ENCODE results near the gene CDH22.

CDH22 gene

DNA sequence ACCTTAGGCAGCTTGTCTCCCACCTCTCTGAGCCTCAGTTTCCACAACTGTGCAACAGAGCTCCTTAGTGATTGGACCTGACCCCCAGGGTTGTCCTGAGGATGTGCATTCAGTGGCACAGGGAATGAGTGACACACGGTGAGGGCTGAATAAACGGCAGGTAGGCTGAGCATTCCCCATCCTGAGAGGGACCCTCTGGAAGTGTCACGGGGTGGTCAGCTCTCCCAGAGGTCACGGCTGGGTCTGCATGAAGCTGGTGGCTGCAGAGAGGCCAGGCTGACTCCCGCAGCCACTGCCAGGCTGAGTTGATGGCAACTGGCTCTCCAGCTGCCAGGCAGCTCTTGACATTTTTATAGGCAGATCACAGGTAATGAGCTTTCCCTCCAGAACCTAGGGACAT is 147.6 kb downstream of the CDH22 start:
- no peaks in the 10 kb centered on the region for H3K9me3 Mint-ChIP-seq
- no peak overlapping the region for H3K4me3 Mint-ChIP-seq
- H3K4me1 Mint-ChIP-seq (ENCODE audit: low read depth): no peaks in the 10 kb centered on the region
- no peak overlapping the region for H3K27ac Mint-ChIP-seq
- H3K36me3 Mint-ChIP-seq (ENCODE audit: low read depth): no peaks in the 10 kb centered on the region
- peaks cover 3% of the 10 kb centered on the region for H3K27me3 Mint-ChIP-seq (ENCODE audit: low read depth)

DNA sequence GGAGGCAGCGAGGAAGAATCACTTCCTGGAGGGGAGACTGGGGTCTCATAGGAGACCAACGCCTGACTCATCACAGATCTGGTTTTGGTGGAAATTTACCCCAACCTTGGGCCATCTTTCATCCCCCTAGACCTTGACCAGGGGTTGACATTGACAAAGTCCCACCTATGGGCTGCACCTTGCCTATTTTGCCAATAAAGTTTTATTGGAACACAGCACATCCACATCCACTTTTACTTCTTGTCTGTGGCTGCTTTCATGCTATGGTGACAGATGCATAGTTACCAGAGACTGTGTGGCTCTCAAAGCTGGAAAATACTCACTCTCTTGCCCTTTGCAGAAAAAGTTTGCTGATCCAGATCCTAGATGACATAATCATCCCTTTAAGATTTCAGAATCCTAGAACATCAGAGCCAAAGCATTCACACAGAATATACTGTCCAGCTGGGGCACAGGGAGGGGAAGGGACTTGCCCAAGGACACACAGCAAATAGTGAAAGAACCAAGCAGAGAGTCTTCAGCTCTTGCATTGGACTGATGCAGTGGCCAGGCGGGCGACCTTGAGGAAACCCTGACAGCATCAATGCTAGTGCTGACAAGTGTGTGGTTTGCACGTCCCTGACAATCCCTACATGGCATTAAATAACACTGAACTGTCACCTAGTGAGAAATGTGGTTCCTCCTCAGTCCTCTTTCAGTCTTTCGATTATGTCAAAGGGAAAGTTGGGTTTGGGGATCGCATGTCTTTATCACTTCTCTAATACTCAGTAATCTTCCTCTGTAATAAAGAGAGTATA is 149.0 kb downstream of the CDH22 start:
- no peak overlapping the region for H3K27ac Mint-ChIP-seq

DNA sequence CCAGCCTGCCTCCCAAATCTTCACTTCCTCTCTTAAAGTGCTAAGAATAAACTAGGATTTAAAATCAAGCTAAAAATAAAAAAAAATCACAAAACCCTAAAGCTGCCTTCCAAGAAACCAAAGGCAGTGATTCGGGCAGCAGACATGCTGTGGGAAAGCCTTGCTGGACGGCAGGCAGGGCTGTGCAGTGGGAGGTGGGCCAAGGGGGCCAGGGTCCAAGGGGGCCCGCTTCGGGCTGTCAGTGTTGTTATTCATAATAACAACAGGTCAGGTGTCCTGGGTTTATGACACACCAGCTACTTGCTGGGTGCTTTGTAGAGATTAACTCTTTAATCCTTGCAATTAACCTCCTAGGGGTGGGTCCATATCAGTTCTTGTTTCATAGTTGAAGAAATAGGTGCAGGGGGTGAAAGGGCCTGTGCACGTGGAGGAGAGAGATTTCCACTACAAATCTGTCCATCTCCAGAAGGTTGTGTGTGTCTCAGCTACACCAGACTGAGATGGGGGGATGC is 149.8 kb downstream of the CDH22 start:
- no peak overlapping the region for H3K27ac Mint-ChIP-seq
- H3K4me1 Mint-ChIP-seq (ENCODE audit: low read depth): no peaks in the 10 kb centered on the region
- H3K36me3 Mint-ChIP-seq (ENCODE audit: low read depth): no peaks in the 10 kb centered on the region
- H3K4me3 Mint-ChIP-seq: no peak overlapping the region
- no peaks in the 10 kb centered on the region for H3K9me3 Mint-ChIP-seq
- peaks cover 7% of the 10 kb centered on the region for H3K27me3 Mint-ChIP-seq (ENCODE audit: low read depth)

More for the DNA sequence above, 149.0 kb downstream of the CDH22 start:
- H3K9me3 Mint-ChIP-seq: no peaks in the 10 kb centered on the region
- no peak overlapping the region for H3K4me3 Mint-ChIP-seq
- no peaks in the 10 kb centered on the region for H3K4me1 Mint-ChIP-seq (ENCODE audit: low read depth)
- H3K27me3 Mint-ChIP-seq (ENCODE audit: low read depth): peaks cover 7% of the 10 kb centered on the region
- no peaks in the 10 kb centered on the region for H3K36me3 Mint-ChIP-seq (ENCODE audit: low read depth)

DNA sequence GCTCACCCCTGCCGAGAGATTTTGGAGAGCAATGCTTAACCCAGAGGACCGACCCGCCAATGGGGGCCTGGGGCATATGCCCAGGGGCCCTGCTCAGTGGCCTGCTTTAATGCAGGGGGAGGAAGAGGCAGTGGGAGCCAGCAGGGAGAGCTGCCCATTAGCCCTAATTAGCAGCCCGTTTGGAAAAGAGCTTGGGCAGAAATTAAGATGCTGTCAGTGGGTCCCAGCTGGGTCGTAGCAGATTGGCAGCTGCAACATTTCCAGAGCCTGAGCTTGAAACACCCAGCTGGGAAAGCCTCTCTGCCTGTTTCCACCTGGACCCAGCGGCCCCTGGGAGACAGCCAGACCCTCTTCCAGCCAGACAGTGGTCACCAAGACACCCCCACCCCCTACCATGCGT is 150.7 kb downstream of the CDH22 start:
- no peak overlapping the region for H3K4me3 Mint-ChIP-seq
- no peak overlapping the region for H3K27ac Mint-ChIP-seq
- H3K27me3 Mint-ChIP-seq (ENCODE audit: low read depth): peaks cover 7% of the 10 kb centered on the region
- H3K4me1 Mint-ChIP-seq (ENCODE audit: low read depth): no peaks in the 10 kb centered on the region
- H3K9me3 Mint-ChIP-seq: no peaks in the 10 kb centered on the region
- H3K36me3 Mint-ChIP-seq (ENCODE audit: low read depth): no peaks in the 10 kb centered on the region

DNA sequence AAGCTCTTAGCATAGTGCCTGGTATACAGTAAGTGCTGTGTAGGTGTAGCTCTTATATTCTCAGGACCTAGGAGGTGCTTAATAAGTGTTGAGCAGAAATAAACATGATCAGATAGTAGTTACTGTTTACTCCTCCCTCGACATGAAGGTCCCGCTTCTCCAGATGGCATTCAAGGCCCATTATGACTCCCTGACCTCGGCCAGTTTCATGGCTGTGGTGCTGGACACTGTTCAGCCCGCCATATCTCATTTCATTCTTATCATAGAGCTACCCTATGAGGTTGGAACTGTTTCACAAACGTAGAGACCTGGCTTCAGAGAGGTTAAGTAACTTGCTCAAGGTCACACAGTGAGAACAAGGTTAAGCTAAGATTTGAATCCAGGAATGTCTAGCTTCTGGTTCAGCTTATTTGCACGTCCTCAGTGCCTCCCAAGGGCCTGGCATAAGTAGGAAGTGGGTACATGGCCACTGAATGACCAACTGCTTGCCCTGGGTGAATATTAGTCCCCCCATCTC is 151.2 kb downstream of the CDH22 start:
- Mint-ChIP-seq H3K4me3 (no peak overlapping the region), H3K36me3 (ENCODE audit: low read depth) (no peaks in the 10 kb centered on the region), H3K9me3 (no peaks in the 10 kb centered on the region), H3K27me3 (ENCODE audit: low read depth) (peaks cover 7% of the 10 kb centered on the region), H3K27ac (no peak overlapping the region), H3K4me1 (ENCODE audit: low read depth) (no peaks in the 10 kb centered on the region)

DNA sequence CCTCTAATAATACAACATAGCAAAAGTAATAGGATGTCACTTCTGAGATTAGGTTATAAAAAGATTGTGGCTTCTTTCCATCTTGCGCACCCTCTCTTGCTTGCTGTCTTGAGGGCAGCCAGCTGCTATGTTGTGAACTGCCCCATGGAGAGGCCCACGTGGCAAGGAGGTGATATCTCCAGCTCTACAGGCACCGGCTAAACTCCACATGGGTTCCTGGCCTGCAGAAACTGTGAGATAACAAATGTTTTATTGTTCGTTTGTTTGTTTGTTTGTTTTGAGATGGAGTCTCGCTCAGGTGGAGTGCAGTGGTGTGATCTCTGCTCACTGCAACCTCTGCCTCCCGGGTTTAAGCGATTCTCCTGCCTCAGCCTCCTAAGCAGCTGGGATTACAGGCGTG is 152.2 kb downstream of the CDH22 start:
- H3K27ac Mint-ChIP-seq: no peak overlapping the region
- no peaks in the 10 kb centered on the region for H3K9me3 Mint-ChIP-seq
- H3K27me3 Mint-ChIP-seq (ENCODE audit: low read depth): peaks cover 7% of the 10 kb centered on the region
- H3K4me3 Mint-ChIP-seq: no peak overlapping the region
- no peaks in the 10 kb centered on the region for H3K36me3 Mint-ChIP-seq (ENCODE audit: low read depth)
- no peaks in the 10 kb centered on the region for H3K4me1 Mint-ChIP-seq (ENCODE audit: low read depth)

DNA sequence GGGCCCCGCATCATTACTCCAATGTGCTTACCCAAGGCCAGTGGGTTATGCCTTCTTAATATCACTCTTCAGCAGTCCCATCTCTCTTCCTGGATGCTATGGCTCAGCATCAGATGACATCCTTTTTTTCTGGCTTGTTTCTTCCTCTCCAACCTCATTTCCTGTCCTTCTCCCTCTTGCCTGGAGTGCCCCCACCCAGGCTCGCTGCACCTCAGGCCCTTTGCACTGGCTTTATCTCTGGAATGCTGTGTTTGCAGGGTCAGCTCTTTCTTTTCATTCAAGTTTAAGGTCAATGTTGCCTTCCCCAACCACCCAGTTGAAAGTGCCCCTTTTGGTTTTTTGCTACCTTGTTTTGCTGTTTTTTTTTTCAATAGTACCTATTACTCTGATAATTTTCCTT is 153.5 kb downstream of the CDH22 start:
- Mint-ChIP-seq H3K36me3 (ENCODE audit: low read depth) (no peaks in the 10 kb centered on the region), H3K9me3 (no peaks in the 10 kb centered on the region), H3K4me1 (ENCODE audit: low read depth) (no peaks in the 10 kb centered on the region), H3K4me3 (no peak overlapping the region), H3K27ac (no peak overlapping the region), H3K27me3 (ENCODE audit: low read depth) (peaks cover 7% of the 10 kb centered on the region)

DNA sequence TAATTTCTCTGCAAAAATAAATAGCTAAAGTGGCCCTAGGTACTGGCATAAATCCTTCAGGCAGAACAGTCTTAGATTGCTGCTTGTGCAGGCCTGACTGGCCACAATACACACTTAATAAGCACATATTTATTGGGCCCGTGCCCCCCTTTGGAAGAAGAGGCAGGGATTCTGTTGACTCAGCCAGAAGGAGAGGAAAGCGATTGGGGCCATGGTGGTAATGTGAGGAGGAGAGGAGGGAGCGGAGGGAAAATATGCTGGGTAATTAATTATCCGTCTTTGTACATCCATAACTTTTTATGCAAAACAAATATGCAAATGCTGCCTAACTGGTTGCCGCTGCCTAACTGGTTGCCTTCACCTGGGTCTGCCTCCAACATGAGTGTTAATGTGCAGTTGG is 154.0 kb downstream of the CDH22 start:
- H3K27me3 Mint-ChIP-seq (ENCODE audit: low read depth): peaks cover 7% of the 10 kb centered on the region

DNA sequence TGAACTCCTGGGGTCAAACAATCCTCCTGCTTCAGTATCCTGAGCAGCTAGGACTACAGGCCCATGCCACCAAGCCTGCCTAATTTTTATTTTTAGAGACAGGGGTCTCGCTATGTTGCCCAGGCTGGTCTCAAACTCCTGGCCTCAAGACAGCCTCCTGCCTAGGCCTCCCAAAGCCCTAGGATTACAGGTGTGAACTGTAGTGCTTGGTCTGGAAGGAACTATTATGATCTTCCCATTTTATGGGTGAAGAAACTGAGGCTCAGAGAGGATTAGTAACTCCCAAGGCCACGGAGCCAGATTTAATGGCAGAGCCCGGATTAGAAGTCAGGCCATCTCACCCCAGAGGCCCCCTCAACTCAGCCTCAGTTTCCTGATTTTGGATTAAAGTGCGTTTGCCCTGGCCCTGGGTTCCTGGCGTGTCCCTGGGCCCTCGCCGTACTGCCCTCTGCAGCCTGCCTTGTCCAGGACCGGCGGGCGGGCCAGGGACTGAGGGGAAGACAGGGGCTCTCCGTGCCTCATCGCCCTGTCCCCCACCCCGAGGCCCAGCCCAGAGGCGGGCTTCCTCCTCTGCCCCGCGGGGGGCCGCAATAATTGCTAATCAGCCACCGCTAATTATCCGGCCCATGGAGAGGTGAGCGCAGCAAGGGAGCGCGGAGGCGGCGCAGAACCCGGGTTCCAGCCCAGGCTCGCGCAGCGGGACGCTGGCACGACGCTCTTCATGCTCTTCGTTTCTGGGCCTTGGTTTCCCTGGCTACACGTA is 155.3 kb downstream of the CDH22 start:
- H3K36me3 Mint-ChIP-seq (ENCODE audit: low read depth): no peaks in the 10 kb centered on the region
- H3K4me1 Mint-ChIP-seq (ENCODE audit: low read depth): no peaks in the 10 kb centered on the region
- no peak overlapping the region for H3K27ac Mint-ChIP-seq
- H3K4me3 Mint-ChIP-seq: no peak overlapping the region
- H3K27me3 Mint-ChIP-seq (ENCODE audit: low read depth): peaks cover 4% of the 10 kb centered on the region
- no peaks in the 10 kb centered on the region for H3K9me3 Mint-ChIP-seq

More for the DNA sequence above, 154.0 kb downstream of the CDH22 start:
- H3K4me3 Mint-ChIP-seq: no peak overlapping the region
- H3K27ac Mint-ChIP-seq: no peak overlapping the region
- no peaks in the 10 kb centered on the region for H3K36me3 Mint-ChIP-seq (ENCODE audit: low read depth)
- no peaks in the 10 kb centered on the region for H3K9me3 Mint-ChIP-seq
- H3K4me1 Mint-ChIP-seq (ENCODE audit: low read depth): no peaks in the 10 kb centered on the region

DNA sequence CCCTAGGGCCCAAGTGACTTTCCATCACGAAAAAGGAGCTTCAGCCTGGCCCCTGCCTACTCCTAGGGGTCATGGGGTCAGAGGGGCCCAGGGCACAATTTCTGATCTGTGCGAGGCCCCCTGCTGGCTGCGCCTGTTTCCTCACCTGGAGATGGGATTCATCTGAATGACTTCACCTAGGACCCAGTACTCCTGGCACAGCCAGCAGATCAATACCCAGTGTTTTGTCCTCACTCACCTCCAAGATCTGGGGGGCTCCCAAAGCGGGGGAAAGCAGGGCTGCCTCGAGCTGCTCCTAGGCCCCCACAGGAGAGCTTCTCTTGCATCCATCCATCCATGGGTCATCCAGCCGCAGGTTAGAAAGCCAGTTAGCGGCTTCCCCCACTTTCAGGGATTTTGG is 156.4 kb downstream of the CDH22 start:
- no peaks in the 10 kb centered on the region for H3K36me3 Mint-ChIP-seq (ENCODE audit: low read depth)

DNA sequence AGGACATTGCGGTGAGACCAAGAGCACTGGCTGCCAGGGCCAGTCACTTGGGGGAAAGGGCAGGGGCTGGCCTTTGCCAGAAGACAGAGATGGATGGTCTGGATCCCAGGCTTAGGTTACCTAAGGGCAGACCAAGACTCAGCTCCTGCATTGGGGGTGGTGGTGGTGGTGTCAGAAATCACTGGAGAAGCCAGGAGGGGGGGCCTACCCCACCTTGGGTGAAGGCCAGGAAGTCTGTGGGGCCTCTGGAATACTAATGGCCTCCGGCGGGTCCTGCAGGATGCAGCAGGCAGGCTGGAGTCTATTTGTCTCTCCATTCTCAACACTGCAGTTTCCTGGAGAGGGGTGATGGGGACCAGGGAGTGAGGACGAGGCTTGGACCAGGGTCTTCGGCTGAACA is 157.4 kb downstream of the CDH22 start:
- Mint-ChIP-seq H3K36me3 (ENCODE audit: low read depth) (no peaks in the 10 kb centered on the region), H3K4me1 (ENCODE audit: low read depth) (no peaks in the 10 kb centered on the region), H3K27ac (no peak overlapping the region), H3K9me3 (no peaks in the 10 kb centered on the region), H3K4me3 (no peak overlapping the region), H3K27me3 (ENCODE audit: low read depth) (peaks cover 4% of the 10 kb centered on the region)

More for the DNA sequence above, 156.4 kb downstream of the CDH22 start:
- Mint-ChIP-seq H3K4me1 (ENCODE audit: low read depth) (no peaks in the 10 kb centered on the region), H3K27ac (no peak overlapping the region), H3K4me3 (no peak overlapping the region), H3K9me3 (no peaks in the 10 kb centered on the region), H3K27me3 (ENCODE audit: low read depth) (peaks cover 4% of the 10 kb centered on the region)

DNA sequence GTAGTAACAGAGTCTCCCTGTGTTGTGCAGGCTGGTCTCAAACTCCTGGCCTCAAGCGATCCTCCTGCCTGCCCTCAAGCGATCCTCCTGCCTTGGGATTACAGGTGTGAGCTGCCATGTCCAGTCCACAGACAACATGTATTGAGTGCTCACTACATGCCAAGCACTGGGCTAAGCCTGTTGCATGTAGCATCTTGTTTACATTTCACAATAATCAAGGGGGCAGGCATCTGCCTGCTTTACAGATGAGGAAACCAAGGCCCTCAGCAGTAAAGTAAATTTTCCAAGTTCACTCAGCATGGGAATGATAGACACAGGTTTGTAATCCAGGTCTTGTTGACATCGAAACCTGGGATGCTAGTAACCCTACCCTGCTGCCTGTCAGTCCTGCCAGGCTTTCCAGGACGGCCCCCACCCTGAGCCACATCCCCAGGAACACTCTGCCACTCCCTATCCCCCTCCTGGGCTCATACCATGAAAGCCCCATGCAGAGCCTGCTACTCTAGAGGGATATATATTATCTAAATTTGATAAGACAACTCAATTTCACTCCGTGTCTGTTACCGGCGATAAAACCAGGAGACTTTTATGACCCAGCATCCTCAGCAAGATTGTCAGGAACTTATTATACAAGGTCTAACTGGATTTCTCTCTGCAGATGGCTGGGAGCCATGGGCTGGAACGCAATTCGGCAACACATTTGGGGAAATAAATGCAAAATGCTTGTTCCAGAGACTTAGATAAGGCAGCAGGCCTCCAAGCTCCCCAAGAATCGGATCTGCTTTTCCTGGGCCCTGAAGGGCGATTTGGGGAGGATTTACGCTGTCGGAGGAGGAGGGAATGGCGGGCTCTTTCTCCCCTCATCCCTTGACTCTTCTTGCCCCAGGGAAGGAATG is 159.7 kb downstream of the CDH22 start:
- Mint-ChIP-seq H3K4me3 (no peak overlapping the region), H3K4me1 (ENCODE audit: low read depth) (no peaks in the 10 kb centered on the region), H3K27me3 (ENCODE audit: low read depth) (no peaks in the 10 kb centered on the region), H3K36me3 (ENCODE audit: low read depth) (no peaks in the 10 kb centered on the region), H3K9me3 (no peaks in the 10 kb centered on the region), H3K27ac (no peak overlapping the region)

DNA sequence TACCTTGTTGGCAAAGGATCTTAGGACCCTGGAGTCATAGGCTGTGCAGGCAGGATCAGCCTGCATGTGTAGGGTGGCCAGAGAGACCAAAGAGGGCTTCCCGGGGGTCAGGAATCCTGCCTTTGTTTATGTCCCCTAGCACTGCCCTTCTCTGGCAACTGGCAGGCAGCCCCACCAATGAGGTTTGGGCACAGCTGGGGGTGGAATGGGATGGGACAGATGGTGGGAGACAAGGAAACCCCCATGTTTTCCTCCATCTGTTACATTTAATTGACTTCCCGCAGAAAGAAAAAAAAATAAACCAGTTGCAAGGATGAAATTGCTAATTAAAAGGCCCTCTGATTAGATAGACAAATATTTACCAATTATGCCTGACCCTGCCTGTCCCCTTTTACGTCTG is 162.6 kb downstream of the CDH22 start:
- H3K4me3 Mint-ChIP-seq: no peak overlapping the region
- H3K27me3 Mint-ChIP-seq (ENCODE audit: low read depth): peaks cover 20% of the 10 kb centered on the region
- no peaks in the 10 kb centered on the region for H3K4me1 Mint-ChIP-seq (ENCODE audit: low read depth)
- no peak overlapping the region for H3K27ac Mint-ChIP-seq
- no peaks in the 10 kb centered on the region for H3K9me3 Mint-ChIP-seq
- H3K36me3 Mint-ChIP-seq (ENCODE audit: low read depth): no peaks in the 10 kb centered on the region

DNA sequence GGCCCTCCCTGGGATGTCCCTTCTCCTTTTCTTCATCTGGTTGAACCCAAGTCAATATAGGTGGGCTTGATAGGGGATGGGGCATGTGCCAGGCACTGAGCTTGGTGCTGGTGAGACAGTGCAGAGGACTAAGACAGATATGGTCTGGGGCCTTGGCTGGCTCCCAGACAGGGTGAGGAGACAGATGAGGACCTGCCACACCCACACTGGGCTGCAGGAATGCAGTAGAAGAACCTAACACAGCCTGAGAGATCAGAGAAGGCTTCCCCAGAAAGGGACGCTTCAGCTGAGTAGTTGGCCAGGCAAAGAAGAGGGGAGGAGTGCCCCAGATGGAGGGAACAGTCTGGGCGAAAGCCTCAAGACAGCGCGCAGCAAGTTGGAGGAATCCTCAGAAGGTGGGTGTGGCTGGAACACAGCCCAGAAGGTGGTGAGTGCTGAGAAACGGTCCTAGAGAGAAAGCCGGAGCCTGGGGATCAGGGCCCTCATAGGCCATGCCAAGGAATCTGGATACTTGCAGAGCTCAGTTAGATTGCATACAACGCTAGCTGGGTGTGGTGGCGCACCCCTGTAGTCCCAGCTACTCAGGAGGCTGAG is 163.8 kb downstream of the CDH22 start:
- Mint-ChIP-seq H3K4me3 (no peak overlapping the region), H3K9me3 (no peaks in the 10 kb centered on the region), H3K27me3 (ENCODE audit: low read depth) (peaks cover 20% of the 10 kb centered on the region), H3K4me1 (ENCODE audit: low read depth) (no peaks in the 10 kb centered on the region), H3K27ac (no peak overlapping the region), H3K36me3 (ENCODE audit: low read depth) (no peaks in the 10 kb centered on the region)

Data from T-helper 1 cell treated with Interleukin-12 subunit alpha and Interleukin-12 subunit beta and Interleukin-4 antibody, amounts not matched to agents 30 μg/mL and 1 μg/mL, for 36 hours (primary cell).